HepG2 (cell line): ENCODE data around the gene PTF1A. TPM values are rescaled to one million over a fixed set of nuclear protein-coding genes. Genes with fewer than 3 reads are reported as not detected.

Source experiments
- GLI4 ChIP-seq: sonication (generic); formaldehyde crosslinking; IDR thresholded peaks from 2 replicates; pipeline ENCODE4 v1.5.1; 2020; ENCODE audit warnings: missing genetic modification reagents, mild to moderate bottlenecking, moderate library complexity, borderline replicate concordance
- NKX3-1 ChIP-seq: sonication (generic); formaldehyde crosslinking; IDR thresholded peaks from 2 replicates; pipeline ENCODE4 v1.5.0; 2020; ENCODE audit warnings: missing genetic modification reagents
- TBL1XR1 ChIP-seq: fragments of 150-350 bp; IDR thresholded peaks from 2 replicates; pipeline ENCODE4 v1.6.1; 2014; ENCODE audit warnings: borderline replicate concordance, low read length; ENCODE audit not compliant: partially characterized antibody
- ZBTB7A ChIP-seq: sonication (generic); formaldehyde crosslinking; IDR thresholded peaks from 2 replicates; pipeline ENCODE4 v1.8.0; 2022; ENCODE audit warnings: mild to moderate bottlenecking, missing genetic modification reagents
- ZNF709 ChIP-seq: sonication (generic); formaldehyde crosslinking; IDR thresholded peaks from 2 replicates; pipeline ENCODE4 v1.5.0; 2020; ENCODE audit warnings: mild to moderate bottlenecking, missing genetic modification reagents
- polyA plus RNA-seq, 8 experiments: library from polyadenylated mRNA; depleted of rRNA in 3 of 8; stranded (reverse) in 7 of 8; unstranded in 1 of 8; fragments of >200 nt; fragmentation: Illumina TruSeq in 4 of 8; extraction: Trizol in 4 of 8; gene quantifications; 2 replicates each; pipeline versions ENCODE4 v1.2.1 to v1.2.3, GENCODE V29; 2011 to 2016; ENCODE audit warnings: low read depth in 4 of 8, missing spikeins in 1 of 8, mixed read lengths in 1 of 8; ENCODE audit not compliant: insufficient read depth in 1 of 8
- total RNA-seq, 5 experiments: library from RNA; depleted of rRNA; stranded (reverse); fragments of >200 nt; fragmentation: Illumina TruSeq; extraction: Trizol; gene quantifications; 2 replicates each; pipeline ENCODE4 v1.2.3, GENCODE V29; 2016; ENCODE audit warnings: low read depth in 1 of 5
- TF ChIP-seq, protein P1 (sequence below): sonication (generic); formaldehyde crosslinking; IDR thresholded peaks from 2 replicates; pipeline ENCODE4 v1.4.0; 2020; ENCODE audit warnings: mild to moderate bottlenecking, low read depth, missing genetic modification reagents
- TF ChIP-seq, protein P2 (sequence below): fragments of 450-650 bp; IDR thresholded peaks from 2 replicates; pipeline ENCODE4 v1.6.1; 2017
- TF ChIP-seq, protein P3 (sequence below): sonication (generic); formaldehyde crosslinking; IDR thresholded peaks from 2 replicates; pipeline ENCODE4 v1.5.1; 2020; ENCODE audit warnings: mild to moderate bottlenecking, moderate library complexity, missing genetic modification reagents
- TF ChIP-seq, protein P4 (sequence below): sonication (generic); formaldehyde crosslinking; IDR thresholded peaks from 2 replicates; pipeline ENCODE4 v1.4.0; 2020; ENCODE audit warnings: missing genetic modification reagents, borderline replicate concordance
- TF ChIP-seq, protein P5 (sequence below): sonication (generic); formaldehyde crosslinking; IDR thresholded peaks from 2 replicates; pipeline ENCODE4 v1.4.0; 2020; ENCODE audit warnings: missing genetic modification reagents
- TF ChIP-seq, protein P6 (sequence below): sonication (generic); formaldehyde crosslinking; IDR thresholded peaks from 2 replicates; pipeline ENCODE4 v1.5.1; 2020; ENCODE audit warnings: mild to moderate bottlenecking, missing genetic modification reagents

The PTF1A gene
- total and polyA plus RNA-seq, 2 of the 13 experiments (the other 11 are each of a cell fraction or from before 2014, with no cell fraction given), result not detected

DNA sequence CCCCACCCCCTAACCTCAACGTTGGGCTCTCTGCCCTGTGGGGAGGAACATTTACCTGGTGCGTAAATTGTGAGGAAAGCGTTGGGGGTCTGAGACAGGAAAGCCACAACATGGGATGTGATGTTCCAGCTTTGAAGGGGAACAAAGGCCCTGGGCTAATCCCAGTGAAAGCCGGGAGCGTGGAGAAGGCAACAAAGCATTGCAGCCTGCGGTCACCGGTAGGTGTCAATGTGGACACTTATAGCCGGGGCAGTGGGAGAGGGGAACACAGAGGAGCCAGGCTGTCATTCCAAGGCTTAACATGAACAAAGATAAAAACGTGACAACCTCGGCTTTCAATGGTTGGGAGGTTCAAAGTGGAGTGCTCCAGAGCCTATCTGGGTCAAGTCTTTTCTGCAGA is 12.7 kb downstream of the PTF1A start (continued):
- TF ChIP-seq, protein P1, sequence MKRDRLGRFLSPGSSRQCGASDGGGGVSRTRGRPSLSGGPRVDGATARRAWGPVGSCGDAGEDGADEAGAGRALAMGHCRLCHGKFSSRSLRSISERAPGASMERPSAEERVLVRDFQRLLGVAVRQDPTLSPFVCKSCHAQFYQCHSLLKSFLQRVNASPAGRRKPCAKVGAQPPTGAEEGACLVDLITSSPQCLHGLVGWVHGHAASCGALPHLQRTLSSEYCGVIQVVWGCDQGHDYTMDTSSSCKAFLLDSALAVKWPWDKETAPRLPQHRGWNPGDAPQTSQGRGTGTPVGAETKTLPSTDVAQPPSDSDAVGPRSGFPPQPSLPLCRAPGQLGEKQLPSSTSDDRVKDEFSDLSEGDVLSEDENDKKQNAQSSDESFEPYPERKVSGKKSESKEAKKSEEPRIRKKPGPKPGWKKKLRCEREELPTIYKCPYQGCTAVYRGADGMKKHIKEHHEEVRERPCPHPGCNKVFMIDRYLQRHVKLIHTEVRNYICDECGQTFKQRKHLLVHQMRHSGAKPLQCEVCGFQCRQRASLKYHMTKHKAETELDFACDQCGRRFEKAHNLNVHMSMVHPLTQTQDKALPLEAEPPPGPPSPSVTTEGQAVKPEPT, result no peak
- TF ChIP-seq, protein P2, sequence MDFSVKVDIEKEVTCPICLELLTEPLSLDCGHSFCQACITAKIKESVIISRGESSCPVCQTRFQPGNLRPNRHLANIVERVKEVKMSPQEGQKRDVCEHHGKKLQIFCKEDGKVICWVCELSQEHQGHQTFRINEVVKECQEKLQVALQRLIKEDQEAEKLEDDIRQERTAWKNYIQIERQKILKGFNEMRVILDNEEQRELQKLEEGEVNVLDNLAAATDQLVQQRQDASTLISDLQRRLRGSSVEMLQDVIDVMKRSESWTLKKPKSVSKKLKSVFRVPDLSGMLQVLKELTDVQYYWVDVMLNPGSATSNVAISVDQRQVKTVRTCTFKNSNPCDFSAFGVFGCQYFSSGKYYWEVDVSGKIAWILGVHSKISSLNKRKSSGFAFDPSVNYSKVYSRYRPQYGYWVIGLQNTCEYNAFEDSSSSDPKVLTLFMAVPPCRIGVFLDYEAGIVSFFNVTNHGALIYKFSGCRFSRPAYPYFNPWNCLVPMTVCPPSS, result no peak
- TF ChIP-seq GLI4 (CRISPR knock-in tag) (no peak), NKX3-1 (CRISPR knock-in tag) (no peak), ZBTB7A (CRISPR knock-in tag) (no peak), TBL1XR1 (no peak), ZNF709 (CRISPR knock-in tag) (no peak)
- TF ChIP-seq, protein P3, sequence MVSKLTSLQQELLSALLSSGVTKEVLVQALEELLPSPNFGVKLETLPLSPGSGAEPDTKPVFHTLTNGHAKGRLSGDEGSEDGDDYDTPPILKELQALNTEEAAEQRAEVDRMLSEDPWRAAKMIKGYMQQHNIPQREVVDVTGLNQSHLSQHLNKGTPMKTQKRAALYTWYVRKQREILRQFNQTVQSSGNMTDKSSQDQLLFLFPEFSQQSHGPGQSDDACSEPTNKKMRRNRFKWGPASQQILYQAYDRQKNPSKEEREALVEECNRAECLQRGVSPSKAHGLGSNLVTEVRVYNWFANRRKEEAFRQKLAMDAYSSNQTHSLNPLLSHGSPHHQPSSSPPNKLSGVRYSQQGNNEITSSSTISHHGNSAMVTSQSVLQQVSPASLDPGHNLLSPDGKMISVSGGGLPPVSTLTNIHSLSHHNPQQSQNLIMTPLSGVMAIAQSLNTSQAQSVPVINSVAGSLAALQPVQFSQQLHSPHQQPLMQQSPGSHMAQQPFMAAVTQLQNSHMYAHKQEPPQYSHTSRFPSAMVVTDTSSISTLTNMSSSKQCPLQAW, result no peak
- TF ChIP-seq, protein P4, sequence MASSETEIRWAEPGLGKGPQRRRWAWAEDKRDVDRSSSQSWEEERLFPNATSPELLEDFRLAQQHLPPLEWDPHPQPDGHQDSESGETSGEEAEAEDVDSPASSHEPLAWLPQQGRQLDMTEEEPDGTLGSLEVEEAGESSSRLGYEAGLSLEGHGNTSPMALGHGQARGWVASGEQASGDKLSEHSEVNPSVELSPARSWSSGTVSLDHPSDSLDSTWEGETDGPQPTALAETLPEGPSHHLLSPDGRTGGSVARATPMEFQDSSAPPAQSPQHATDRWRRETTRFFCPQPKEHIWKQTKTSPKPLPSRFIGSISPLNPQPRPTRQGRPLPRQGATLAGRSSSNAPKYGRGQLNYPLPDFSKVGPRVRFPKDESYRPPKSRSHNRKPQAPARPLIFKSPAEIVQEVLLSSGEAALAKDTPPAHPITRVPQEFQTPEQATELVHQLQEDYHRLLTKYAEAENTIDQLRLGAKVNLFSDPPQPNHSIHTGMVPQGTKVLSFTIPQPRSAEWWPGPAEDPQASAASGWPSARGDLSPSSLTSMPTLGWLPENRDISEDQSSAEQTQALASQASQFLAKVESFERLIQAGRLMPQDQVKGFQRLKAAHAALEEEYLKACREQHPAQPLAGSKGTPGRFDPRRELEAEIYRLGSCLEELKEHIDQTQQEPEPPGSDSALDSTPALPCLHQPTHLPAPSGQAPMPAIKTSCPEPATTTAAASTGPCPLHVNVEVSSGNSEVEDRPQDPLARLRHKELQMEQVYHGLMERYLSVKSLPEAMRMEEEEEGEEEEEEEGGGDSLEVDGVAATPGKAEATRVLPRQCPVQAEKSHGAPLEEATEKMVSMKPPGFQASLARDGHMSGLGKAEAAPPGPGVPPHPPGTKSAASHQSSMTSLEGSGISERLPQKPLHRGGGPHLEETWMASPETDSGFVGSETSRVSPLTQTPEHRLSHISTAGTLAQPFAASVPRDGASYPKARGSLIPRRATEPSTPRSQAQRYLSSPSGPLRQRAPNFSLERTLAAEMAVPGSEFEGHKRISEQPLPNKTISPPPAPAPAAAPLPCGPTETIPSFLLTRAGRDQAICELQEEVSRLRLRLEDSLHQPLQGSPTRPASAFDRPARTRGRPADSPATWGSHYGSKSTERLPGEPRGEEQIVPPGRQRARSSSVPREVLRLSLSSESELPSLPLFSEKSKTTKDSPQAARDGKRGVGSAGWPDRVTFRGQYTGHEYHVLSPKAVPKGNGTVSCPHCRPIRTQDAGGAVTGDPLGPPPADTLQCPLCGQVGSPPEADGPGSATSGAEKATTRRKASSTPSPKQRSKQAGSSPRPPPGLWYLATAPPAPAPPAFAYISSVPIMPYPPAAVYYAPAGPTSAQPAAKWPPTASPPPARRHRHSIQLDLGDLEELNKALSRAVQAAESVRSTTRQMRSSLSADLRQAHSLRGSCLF, result no peak
- TF ChIP-seq, protein P5, sequence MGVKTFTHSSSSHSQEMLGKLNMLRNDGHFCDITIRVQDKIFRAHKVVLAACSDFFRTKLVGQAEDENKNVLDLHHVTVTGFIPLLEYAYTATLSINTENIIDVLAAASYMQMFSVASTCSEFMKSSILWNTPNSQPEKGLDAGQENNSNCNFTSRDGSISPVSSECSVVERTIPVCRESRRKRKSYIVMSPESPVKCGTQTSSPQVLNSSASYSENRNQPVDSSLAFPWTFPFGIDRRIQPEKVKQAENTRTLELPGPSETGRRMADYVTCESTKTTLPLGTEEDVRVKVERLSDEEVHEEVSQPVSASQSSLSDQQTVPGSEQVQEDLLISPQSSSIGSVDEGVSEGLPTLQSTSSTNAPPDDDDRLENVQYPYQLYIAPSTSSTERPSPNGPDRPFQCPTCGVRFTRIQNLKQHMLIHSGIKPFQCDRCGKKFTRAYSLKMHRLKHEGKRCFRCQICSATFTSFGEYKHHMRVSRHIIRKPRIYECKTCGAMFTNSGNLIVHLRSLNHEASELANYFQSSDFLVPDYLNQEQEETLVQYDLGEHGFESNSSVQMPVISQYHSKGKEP (CRISPR knock-in tag), result no peak
- TF ChIP-seq, protein P6, sequence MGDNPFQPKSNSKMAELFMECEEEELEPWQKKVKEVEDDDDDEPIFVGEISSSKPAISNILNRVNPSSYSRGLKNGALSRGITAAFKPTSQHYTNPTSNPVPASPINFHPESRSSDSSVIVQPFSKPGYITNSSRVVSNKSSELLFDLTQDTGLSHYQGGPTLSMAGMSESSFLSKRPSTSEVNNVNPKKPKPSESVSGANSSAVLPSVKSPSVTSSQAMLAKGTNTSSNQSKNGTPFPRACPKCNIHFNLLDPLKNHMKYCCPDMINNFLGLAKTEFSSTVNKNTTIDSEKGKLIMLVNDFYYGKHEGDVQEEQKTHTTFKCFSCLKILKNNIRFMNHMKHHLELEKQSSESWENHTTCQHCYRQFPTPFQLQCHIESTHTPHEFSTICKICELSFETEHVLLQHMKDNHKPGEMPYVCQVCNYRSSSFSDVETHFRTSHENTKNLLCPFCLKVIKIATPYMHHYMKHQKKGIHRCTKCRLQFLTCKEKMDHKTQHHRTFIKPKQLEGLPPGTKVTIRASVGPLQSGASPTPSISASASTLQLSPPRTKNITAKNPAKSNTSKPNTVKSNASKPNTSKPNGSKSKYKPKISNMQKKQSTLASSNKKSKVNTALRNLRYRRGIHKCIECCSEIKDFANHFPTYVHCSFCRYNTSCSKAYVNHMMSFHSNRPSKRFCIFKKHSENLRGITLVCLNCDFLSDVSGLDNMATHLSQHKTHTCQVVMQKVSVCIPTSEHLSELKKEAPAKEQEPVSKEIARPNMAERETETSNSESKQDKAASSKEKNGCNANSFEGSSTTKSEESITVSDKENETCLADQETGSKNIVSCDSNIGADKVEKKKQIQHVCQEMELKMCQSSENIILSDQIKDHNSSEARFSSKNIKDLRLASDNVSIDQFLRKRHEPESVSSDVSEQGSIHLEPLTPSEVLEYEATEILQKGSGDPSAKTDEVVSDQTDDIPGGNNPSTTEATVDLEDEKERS (CRISPR knock-in tag), result no peak
